ENCODE measurements around the gene DNAH5. TPM values are rescaled to one million over a fixed set of nuclear protein-coding genes. Genes with fewer than 3 reads are reported as not detected.

The DNAH5 gene
- polyA plus RNA-seq, 3 donors, result not detected

DNA sequence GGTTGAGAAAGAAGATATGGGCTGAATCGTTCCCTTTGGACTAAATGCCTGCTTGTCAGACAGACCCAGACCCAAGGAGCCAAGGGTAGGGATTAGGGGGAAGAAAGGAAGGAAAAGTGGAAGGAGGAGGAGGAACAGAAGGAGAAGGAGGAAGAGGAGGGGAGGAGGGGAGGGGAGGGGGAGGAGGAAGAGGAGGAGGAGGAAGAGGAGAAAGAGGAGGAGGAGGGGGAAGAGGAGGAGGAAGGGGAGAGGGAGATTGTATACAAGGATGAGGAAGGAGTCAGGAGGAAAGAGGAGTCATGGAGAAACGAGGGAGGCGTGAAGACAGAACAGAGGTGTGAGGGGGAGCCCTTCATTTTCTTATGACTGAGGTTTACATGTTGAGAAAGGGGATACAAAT, 46.9 kb upstream of the DNAH5 start:
- H3K36me3 Mint-ChIP-seq, result no peaks in the 10 kb centered on the region
- intact Hi-C loops (cut with micrococcal nuclease), result loop anchor here in 1 of 2 donors (10.0 kb wide), 1 partner anchor 653 kb away; no protein-coding TSS in a partner anchor
- H3K27ac Mint-ChIP-seq, result no peak overlapping the region
- peak overlapping the region in 1 of 2 donors; percentile 40 for H3K4me3 Mint-ChIP-seq
- 40% methylated on average over 2 of the region's 3 CpGs for WGBS (ENCODE audit: insufficient coverage)
- Histone ChIP-seq H3K4me3 (replicated peaks in 1 of 3; ENCODE audit: low read depth in 2 of 3, low read length in 3 of 3) (no peak overlapping the region), H3K27me3 (ENCODE audit: control insufficient read depth in 2 of 2, insufficient read depth in 2 of 2, low read length in 2 of 2) (no peaks in the 10 kb centered on the region), H3K9me3 (replicated peaks in 1 of 2; ENCODE audit: control insufficient read depth in 1 of 2, insufficient read depth in 1 of 2, low read length in 2 of 2) (no peaks in the 10 kb centered on the region), H3K27ac (ENCODE audit: low read depth in 1 of 2, low read length in 2 of 2) (no peak overlapping the region), H2AFZ (ENCODE audit: insufficient read depth, low read depth, low read length, poor library complexity, severe bottlenecking) (no peak overlapping the region), H3K4me2 (replicated peaks; ENCODE audit: extremely low read depth, low read length, poor library complexity, severe bottlenecking) (no peak overlapping the region), H3K9ac (ENCODE audit: insufficient read depth, low read length, poor library complexity, severe bottlenecking) (no peak overlapping the region), H4K20me1 (ENCODE audit: insufficient read depth, low read length) (no peaks in the 10 kb centered on the region), H3K4me1 (ENCODE audit: control insufficient read depth in 1 of 2, insufficient read depth in 2 of 2, low read length in 2 of 2) (no peaks in the 10 kb centered on the region), H3K79me2 (ENCODE audit: insufficient read depth, low read length) (no peaks in the 10 kb centered on the region), H3K36me3 (replicated peaks in 1 of 2; ENCODE audit: control insufficient read depth in 1 of 2, insufficient read depth in 2 of 2, low read length in 2 of 2) (no peaks in the 10 kb centered on the region)
- peaks cover 0 to 1% (median 0%) of the 10 kb centered on the region in 7 donors for H3K9me3 Mint-ChIP-seq
- peaks cover 5 to 19% (median 6%) of the 10 kb centered on the region in 3 donors for H3K27me3 Mint-ChIP-seq (ENCODE audit: low read depth in 3 of 3)
- TF ChIP-seq, protein P1, sequence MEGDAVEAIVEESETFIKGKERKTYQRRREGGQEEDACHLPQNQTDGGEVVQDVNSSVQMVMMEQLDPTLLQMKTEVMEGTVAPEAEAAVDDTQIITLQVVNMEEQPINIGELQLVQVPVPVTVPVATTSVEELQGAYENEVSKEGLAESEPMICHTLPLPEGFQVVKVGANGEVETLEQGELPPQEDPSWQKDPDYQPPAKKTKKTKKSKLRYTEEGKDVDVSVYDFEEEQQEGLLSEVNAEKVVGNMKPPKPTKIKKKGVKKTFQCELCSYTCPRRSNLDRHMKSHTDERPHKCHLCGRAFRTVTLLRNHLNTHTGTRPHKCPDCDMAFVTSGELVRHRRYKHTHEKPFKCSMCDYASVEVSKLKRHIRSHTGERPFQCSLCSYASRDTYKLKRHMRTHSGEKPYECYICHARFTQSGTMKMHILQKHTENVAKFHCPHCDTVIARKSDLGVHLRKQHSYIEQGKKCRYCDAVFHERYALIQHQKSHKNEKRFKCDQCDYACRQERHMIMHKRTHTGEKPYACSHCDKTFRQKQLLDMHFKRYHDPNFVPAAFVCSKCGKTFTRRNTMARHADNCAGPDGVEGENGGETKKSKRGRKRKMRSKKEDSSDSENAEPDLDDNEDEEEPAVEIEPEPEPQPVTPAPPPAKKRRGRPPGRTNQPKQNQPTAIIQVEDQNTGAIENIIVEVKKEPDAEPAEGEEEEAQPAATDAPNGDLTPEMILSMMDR (IDR thresholded peaks at IDR 0.05), result no peak
- no peak for DNase-seq
- H3K4me1 Mint-ChIP-seq, result peaks cover 1% of the 10 kb centered on the region

DNA sequence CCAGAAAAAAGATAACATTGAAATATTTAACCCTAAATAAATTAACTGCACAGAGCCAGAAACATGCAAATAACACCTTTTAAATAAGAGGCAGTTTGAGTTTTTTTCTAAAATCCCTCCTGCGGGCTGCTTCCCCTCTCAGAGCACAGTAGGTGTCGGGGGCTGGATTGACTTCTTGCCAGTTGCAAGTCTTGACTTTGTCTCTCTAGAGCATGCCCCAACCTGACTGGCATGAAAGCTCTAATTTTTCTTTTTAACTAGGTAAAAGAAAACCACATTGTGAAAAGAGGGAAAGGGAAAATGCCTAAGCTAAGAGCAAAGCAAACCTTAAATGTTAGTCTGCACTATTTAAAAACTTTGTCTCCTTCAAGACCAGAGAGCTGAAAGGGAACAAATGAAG, 46.4 kb upstream of the DNAH5 start:
- DNase-seq, result no peak
- H3K9me3 Mint-ChIP-seq, result peaks cover 0 to 1% (median 0%) of the 10 kb centered on the region in 7 donors
- H2AFZ ChIP-seq (ENCODE audit: insufficient read depth, low read depth, low read length, poor library complexity, severe bottlenecking), result no peak overlapping the region
- intact Hi-C loops (cut with micrococcal nuclease), result loop anchor here in 1 of 2 donors (10.0 kb wide), 1 partner anchor 654 kb away; no protein-coding TSS in a partner anchor
- TF ChIP-seq, protein P1 (IDR thresholded peaks at IDR 0.05), result no peak
- H3K27me3 ChIP-seq (ENCODE audit: control insufficient read depth in 2 of 2, insufficient read depth in 2 of 2, low read length in 2 of 2), result no peaks in the 10 kb centered on the region
- H3K4me3 Mint-ChIP-seq, result no peak overlapping the region
- peaks cover 5 to 19% (median 6%) of the 10 kb centered on the region in 3 donors for H3K27me3 Mint-ChIP-seq (ENCODE audit: low read depth in 3 of 3)
- H3K4me1 Mint-ChIP-seq, result peaks cover 1% of the 10 kb centered on the region
- no CpG with 5 or more reads among the region's 2 CpGs for WGBS (ENCODE audit: insufficient coverage)
- H3K9me3 ChIP-seq (replicated peaks in 1 of 2; ENCODE audit: control insufficient read depth in 1 of 2, insufficient read depth in 1 of 2, low read length in 2 of 2), result no peaks in the 10 kb centered on the region
- no peaks in the 10 kb centered on the region for H3K4me1 ChIP-seq (ENCODE audit: control insufficient read depth in 1 of 2, insufficient read depth in 2 of 2, low read length in 2 of 2)
- H3K4me3 ChIP-seq (replicated peaks in 1 of 3; ENCODE audit: low read depth in 2 of 3, low read length in 3 of 3), result no peak overlapping the region
- no peaks in the 10 kb centered on the region for H4K20me1 ChIP-seq (ENCODE audit: insufficient read depth, low read length)
- no peak overlapping the region for H3K27ac ChIP-seq (ENCODE audit: low read depth in 1 of 2, low read length in 2 of 2)
- H3K36me3 Mint-ChIP-seq, result no peaks in the 10 kb centered on the region
- no peak overlapping the region for H3K27ac Mint-ChIP-seq
- no peak overlapping the region for H3K9ac ChIP-seq (ENCODE audit: insufficient read depth, low read length, poor library complexity, severe bottlenecking)
- H3K36me3 ChIP-seq (replicated peaks in 1 of 2; ENCODE audit: control insufficient read depth in 1 of 2, insufficient read depth in 2 of 2, low read length in 2 of 2), result no peaks in the 10 kb centered on the region
- no peaks in the 10 kb centered on the region for H3K79me2 ChIP-seq (ENCODE audit: insufficient read depth, low read length)
- H3K4me2 ChIP-seq (replicated peaks; ENCODE audit: extremely low read depth, low read length, poor library complexity, severe bottlenecking), result no peak overlapping the region
